ENCODE data around the gene GGA3.
"Not testable (repeated sequence)": the region's sequence is repeated elsewhere in the genome, so short reads cannot be mapped to it uniquely, and the experiment has no call there.

The GGA3 gene

GRCh38 chr17:75227729-75228128 lies 33.7 kb downstream of the GGA3 start:
- no peak for DNase-seq (ENCODE audit: low read depth, low spot score)

GRCh38 chr17:75225016-75225415 lies 36.4 kb downstream of the GGA3 start:
- DNase-seq (ENCODE audit: low read depth, low spot score), result no peak

GRCh38 chr17:75219815-75220214 lies 41.6 kb downstream of the GGA3 start:
- DNase-seq (ENCODE audit: low read depth, low spot score), result no peak

- no peak for DNase-seq (ENCODE audit: low read depth, low spot score)
These were observed 43.3 kb downstream of the GGA3 start for GRCh38 chr17:75218131-75218530.

- DNase-seq (ENCODE audit: low read depth, low spot score), result no peak
These were observed 52.3 kb downstream of the GGA3 start for GRCh38 chr17:75209061-75209460.

- DNase-seq (ENCODE audit: low read depth, low spot score), result no peak
These were observed 53.2 kb downstream of the GGA3 start for GRCh38 chr17:75208161-75208560.

GRCh38 chr17:75207760-75208159 lies 53.6 kb downstream of the GGA3 start:
- no peak for DNase-seq (ENCODE audit: low read depth, low spot score)

GRCh38 chr17:75207050-75207407 lies 54.4 kb downstream of the GGA3 start:
- not testable (repeated sequence) for DNase-seq (ENCODE audit: low read depth, low spot score)

- no peak for DNase-seq (ENCODE audit: low read depth, low spot score)
These were observed 55.6 kb downstream of the GGA3 start for GRCh38 chr17:75205793-75206163.

GRCh38 chr17:75205037-75205792 lies 56.2 kb downstream of the GGA3 start, which contains the start of gene NUP85:
Gene NUP85 (plus strand): TSS chr17:75205679. CDS start chr17:75205762, 83 bp downstream.
- peak; percentile 86 for DNase-seq (ENCODE audit: low read depth, low spot score)

- no peak for DNase-seq (ENCODE audit: low read depth, low spot score)
These were observed 61.4 kb downstream of the GGA3 start for GRCh38 chr17:75199886-75200618.

- DNase-seq (ENCODE audit: low read depth, low spot score), result no peak
These were observed 66.5 kb downstream of the GGA3 start for GRCh38 chr17:75194879-75195278.

GRCh38 chr17:75191584-75191983 lies 69.8 kb downstream of the GGA3 start:
- no peak for DNase-seq (ENCODE audit: low read depth, low spot score)

- no peak for DNase-seq (ENCODE audit: low read depth, low spot score)
These were observed 72.8 kb downstream of the GGA3 start for GRCh38 chr17:75188614-75189013.

All from iPS DF 19.7 (cell line).